GM23338 (cell line): ENCODE data around the gene HS6ST1.
"Not testable (repeated sequence)": the region's sequence is repeated elsewhere in the genome, so short reads cannot be mapped to it uniquely, and the experiment has no call there.

Experiments used
- CREB1 ChIP-seq: fragments of 250-450 bp; sonication (Bioruptor Pico); IDR thresholded peaks from 2 replicates; pipeline ENCODE4 v1.5.0; 2020; ENCODE audit warnings: low read depth, mild to moderate bottlenecking, moderate library complexity
- CTCF ChIP-seq, 2 experiments: fragments of 200-600 bp in 1 of 2; sonication (generic) in 1 of 2; conservative IDR thresholded peaks; 2 replicates each; pipeline versions ENCODE4 v1.5.1 to v1.6.1; 2016 to 2017; ENCODE audit warnings: antibody characterized with exemption in 2 of 2, low read depth in 2 of 2, mild to moderate bottlenecking in 2 of 2, moderate library complexity in 1 of 2
- EZH2 ChIP-seq: fragments of 200-600 bp; sonication (generic); IDR thresholded peaks from one replicate; pipeline ENCODE4 v1.8.0; 2017; ENCODE audit warnings: antibody characterized with exemption, mild to moderate bottlenecking, low read depth; ENCODE audit not compliant: unreplicated experiment
- EZH2phosphoT487 ChIP-seq: fragments of 200-600 bp; sonication (generic); IDR thresholded peaks from one replicate; pipeline ENCODE4 v1.8.1; 2018; ENCODE audit warnings: antibody characterized with exemption; ENCODE audit not compliant: unreplicated experiment
- JUNB ChIP-seq: IDR thresholded peaks from one replicate; pipeline ENCODE4 v1.6.1; 2016; ENCODE audit warnings: antibody characterized with exemption; ENCODE audit not compliant: unreplicated experiment
- NANOG ChIP-seq: IDR thresholded peaks from 2 replicates; pipeline ENCODE4 v1.6.1; 2016; ENCODE audit warnings: antibody characterized with exemption, borderline replicate concordance
- POLR2AphosphoS5 ChIP-seq: IDR thresholded peaks from 2 replicates; pipeline ENCODE4 v1.6.1; 2016; ENCODE audit warnings: antibody characterized with exemption, low read depth
- STAT1 ChIP-seq: IDR thresholded peaks from one replicate; pipeline ENCODE4 v1.6.1; 2016; ENCODE audit warnings: antibody characterized with exemption; ENCODE audit not compliant: unreplicated experiment
- ZNF331 ChIP-seq: fragments of 250-450 bp; sonication (Bioruptor Pico); IDR thresholded peaks from 2 replicates; pipeline ENCODE4 v1.5.0; 2020; ENCODE audit warnings: low read depth, mild to moderate bottlenecking, moderate library complexity
- TF ChIP-seq, protein P1 (sequence below): IDR thresholded peaks from one replicate; pipeline ENCODE4 v1.6.1; 2018; ENCODE audit warnings: antibody characterized with exemption; ENCODE audit not compliant: unreplicated experiment
- TF ChIP-seq, protein P2 (sequence below): IDR thresholded peaks from 2 replicates; pipeline ENCODE4 v1.6.1; 2016; ENCODE audit warnings: antibody characterized with exemption
- TF ChIP-seq, protein P3 (sequence below): fragments of 250-450 bp; sonication (Bioruptor Pico); IDR thresholded peaks from 2 replicates; pipeline ENCODE4 v1.5.0; 2020; ENCODE audit warnings: mild to moderate bottlenecking, moderate library complexity

GRCh38 chr2:128252086-128252485, 66.6 kb downstream of the HS6ST1 start:
- not testable (repeated sequence) for TF ChIP-seq CTCF (conservative IDR thresholded peaks at IDR 0.05; ENCODE audit: low read depth in 2 of 2); CREB1 (CRISPR knock-in tag); JUNB; EZH2; STAT1; POLR2AphosphoS5; EZH2phosphoT487; NANOG; ZNF331 (CRISPR knock-in tag)
- TF ChIP-seq, protein P1, sequence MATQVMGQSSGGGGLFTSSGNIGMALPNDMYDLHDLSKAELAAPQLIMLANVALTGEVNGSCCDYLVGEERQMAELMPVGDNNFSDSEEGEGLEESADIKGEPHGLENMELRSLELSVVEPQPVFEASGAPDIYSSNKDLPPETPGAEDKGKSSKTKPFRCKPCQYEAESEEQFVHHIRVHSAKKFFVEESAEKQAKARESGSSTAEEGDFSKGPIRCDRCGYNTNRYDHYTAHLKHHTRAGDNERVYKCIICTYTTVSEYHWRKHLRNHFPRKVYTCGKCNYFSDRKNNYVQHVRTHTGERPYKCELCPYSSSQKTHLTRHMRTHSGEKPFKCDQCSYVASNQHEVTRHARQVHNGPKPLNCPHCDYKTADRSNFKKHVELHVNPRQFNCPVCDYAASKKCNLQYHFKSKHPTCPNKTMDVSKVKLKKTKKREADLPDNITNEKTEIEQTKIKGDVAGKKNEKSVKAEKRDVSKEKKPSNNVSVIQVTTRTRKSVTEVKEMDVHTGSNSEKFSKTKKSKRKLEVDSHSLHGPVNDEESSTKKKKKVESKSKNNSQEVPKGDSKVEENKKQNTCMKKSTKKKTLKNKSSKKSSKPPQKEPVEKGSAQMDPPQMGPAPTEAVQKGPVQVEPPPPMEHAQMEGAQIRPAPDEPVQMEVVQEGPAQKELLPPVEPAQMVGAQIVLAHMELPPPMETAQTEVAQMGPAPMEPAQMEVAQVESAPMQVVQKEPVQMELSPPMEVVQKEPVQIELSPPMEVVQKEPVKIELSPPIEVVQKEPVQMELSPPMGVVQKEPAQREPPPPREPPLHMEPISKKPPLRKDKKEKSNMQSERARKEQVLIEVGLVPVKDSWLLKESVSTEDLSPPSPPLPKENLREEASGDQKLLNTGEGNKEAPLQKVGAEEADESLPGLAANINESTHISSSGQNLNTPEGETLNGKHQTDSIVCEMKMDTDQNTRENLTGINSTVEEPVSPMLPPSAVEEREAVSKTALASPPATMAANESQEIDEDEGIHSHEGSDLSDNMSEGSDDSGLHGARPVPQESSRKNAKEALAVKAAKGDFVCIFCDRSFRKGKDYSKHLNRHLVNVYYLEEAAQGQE: not testable (repeated sequence)
- TF ChIP-seq, protein P2, sequence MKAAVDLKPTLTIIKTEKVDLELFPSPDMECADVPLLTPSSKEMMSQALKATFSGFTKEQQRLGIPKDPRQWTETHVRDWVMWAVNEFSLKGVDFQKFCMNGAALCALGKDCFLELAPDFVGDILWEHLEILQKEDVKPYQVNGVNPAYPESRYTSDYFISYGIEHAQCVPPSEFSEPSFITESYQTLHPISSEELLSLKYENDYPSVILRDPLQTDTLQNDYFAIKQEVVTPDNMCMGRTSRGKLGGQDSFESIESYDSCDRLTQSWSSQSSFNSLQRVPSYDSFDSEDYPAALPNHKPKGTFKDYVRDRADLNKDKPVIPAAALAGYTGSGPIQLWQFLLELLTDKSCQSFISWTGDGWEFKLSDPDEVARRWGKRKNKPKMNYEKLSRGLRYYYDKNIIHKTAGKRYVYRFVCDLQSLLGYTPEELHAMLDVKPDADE: not testable (repeated sequence)
- TF ChIP-seq, protein P3, sequence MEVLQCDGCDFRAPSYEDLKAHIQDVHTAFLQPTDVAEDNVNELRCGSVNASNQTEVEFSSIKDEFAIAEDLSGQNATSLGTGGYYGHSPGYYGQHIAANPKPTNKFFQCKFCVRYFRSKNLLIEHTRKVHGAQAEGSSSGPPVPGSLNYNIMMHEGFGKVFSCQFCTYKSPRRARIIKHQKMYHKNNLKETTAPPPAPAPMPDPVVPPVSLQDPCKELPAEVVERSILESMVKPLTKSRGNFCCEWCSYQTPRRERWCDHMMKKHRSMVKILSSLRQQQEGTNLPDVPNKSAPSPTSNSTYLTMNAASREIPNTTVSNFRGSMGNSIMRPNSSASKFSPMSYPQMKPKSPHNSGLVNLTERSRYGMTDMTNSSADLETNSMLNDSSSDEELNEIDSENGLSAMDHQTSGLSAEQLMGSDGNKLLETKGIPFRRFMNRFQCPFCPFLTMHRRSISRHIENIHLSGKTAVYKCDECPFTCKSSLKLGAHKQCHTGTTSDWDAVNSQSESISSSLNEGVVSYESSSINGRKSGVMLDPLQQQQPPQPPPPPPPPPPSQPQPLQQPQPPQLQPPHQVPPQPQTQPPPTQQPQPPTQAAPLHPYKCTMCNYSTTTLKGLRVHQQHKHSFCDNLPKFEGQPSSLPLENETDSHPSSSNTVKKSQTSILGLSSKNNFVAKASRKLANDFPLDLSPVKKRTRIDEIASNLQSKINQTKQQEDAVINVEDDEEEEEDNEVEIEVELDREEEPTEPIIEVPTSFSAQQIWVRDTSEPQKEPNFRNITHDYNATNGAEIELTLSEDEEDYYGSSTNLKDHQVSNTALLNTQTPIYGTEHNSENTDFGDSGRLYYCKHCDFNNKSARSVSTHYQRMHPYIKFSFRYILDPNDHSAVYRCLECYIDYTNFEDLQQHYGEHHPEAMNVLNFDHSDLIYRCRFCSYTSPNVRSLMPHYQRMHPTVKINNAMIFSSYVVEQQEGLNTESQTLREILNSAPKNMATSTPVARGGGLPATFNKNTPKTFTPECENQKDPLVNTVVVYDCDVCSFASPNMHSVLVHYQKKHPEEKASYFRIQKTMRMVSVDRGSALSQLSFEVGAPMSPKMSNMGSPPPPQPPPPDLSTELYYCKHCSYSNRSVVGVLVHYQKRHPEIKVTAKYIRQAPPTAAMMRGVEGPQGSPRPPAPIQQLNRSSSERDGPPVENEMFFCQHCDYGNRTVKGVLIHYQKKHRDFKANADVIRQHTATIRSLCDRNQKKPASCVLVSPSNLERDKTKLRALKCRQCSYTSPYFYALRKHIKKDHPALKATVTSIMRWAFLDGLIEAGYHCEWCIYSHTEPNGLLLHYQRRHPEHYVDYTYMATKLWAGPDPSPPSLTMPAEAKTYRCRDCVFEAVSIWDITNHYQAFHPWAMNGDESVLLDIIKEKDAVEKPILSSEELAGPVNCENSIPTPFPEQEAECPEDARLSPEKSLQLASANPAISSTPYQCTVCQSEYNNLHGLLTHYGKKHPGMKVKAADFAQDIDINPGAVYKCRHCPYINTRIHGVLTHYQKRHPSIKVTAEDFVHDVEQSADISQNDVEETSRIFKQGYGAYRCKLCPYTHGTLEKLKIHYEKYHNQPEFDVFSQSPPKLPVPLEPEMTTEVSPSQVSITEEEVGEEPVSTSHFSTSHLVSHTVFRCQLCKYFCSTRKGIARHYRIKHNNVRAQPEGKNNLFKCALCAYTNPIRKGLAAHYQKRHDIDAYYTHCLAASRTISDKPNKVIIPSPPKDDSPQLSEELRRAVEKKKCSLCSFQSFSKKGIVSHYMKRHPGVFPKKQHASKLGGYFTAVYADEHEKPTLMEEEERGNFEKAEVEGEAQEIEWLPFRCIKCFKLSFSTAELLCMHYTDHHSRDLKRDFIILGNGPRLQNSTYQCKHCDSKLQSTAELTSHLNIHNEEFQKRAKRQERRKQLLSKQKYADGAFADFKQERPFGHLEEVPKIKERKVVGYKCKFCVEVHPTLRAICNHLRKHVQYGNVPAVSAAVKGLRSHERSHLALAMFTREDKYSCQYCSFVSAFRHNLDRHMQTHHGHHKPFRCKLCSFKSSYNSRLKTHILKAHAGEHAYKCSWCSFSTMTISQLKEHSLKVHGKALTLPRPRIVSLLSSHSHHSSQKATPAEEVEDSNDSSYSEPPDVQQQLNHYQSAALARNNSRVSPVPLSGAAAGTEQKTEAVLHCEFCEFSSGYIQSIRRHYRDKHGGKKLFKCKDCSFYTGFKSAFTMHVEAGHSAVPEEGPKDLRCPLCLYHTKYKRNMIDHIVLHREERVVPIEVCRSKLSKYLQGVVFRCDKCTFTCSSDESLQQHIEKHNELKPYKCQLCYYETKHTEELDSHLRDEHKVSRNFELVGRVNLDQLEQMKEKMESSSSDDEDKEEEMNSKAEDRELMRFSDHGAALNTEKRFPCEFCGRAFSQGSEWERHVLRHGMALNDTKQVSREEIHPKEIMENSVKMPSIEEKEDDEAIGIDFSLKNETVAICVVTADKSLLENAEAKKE (CRISPR knock-in tag): not testable (repeated sequence)
